ENCODE data around the gene TMEM108. TPM values are rescaled to one million over a fixed set of nuclear protein-coding genes. Genes with fewer than 3 reads are reported as not detected.

TMEM108 gene
- total RNA-seq, 2 experiments from 2014 or later: not detected

DNA sequence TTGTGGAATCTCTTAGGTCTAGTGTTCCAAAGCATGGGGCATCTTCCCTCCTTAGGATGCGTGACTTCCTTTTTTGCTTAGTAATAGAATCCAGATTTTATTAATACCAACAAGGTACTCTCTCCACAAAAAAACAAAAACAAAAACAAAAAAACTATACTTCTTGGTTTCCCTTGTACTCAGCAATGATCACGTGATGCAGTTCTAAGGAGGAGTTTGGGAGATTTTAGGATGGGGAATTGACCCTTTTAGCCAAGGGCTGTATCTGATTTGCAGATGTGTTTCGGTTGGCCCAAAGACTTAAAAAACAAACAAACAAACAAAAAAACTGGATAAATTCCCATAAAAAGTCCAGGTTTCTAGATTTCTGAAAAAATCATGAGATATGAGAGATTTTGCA lies 12.6 kb upstream of the TMEM108 start:
- intact Hi-C loops (cut with micrococcal nuclease; ENCODE audit: unreplicated experiment): no loop called here
- no peaks in the 10 kb centered on the region for H3K9me2 ChIP-seq (ENCODE audit: insufficient read depth, low read length)
- CTCF ChIA-PET (ENCODE audit: unreplicated experiment): no interaction called here

DNA sequence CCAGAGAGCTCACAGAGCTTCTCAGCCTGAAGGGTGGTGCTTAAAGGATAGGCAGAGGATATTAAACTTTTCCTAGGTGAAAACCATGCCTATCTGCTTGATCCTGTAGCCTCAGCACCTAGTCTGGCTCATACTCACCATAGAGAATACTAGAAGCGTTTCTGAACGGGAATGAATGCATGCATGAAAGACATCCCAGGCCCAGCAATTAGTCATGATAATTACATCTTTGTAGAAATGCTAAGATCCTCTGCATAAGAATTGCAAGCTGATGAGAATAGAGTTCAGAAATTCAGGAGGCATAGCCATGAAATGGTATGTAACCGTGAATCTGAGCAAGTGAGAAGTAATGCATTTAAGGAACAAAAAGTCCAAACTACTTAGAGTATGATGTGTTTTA lies 5.9 kb upstream of the TMEM108 start:
- no peaks in the 10 kb centered on the region for H4K20me1 ChIP-seq (ENCODE audit: insufficient read depth, low read length)
- intact Hi-C loops (cut with micrococcal nuclease; ENCODE audit: unreplicated experiment): no loop called here
- H3K4me3 ChIP-seq (ENCODE audit: low read depth, low read length, poor library complexity, severe bottlenecking): no peak overlapping the region
- H3K4me2 ChIP-seq (ENCODE audit: low read length): no peak overlapping the region
- ChIA-PET POLR2A (interaction anchor here (0.5 to 0.8 kb wide), 3 partner anchors 10 to 277 kb away, joined by 3 to 7 read pairs (median 5); no protein-coding TSS in a partner anchor), CTCF (ENCODE audit: unreplicated experiment) (no interaction called here)
- H3K4me1 ChIP-seq (ENCODE audit: insufficient read depth, low read length, poor library complexity, severe bottlenecking): no peaks in the 10 kb centered on the region
- no peak for DNase-seq (ENCODE audit: low spot score)
- H3K9me3 ChIP-seq (ENCODE audit: low read length): no peaks in the 10 kb centered on the region
- no TSS peak for BruUV-seq (replicated peaks)
- no peak overlapping the region for H3K27ac ChIP-seq (ENCODE audit: low read depth, low read length, poor library complexity, severe bottlenecking)
- H3K9me2 ChIP-seq (ENCODE audit: insufficient read depth, low read length): no peaks in the 10 kb centered on the region
- H3K36me3 ChIP-seq (ENCODE audit: insufficient read depth, low read length): no peaks in the 10 kb centered on the region
- H3K79me2 ChIP-seq (ENCODE audit: insufficient read depth, low read depth, low read length): no peaks in the 10 kb centered on the region
- no peak for TF ChIP-seq CTCF (conservative IDR thresholded peaks at IDR 0.05; ENCODE audit: low read length)
- no peak for TF ChIP-seq EZH2phosphoT487 (IDR thresholded peaks at IDR 0.05; ENCODE audit: borderline replicate concordance, low read depth, low read length)
- H2AFZ ChIP-seq (ENCODE audit: low read length): no peak overlapping the region

More for the DNA sequence above, 12.6 kb upstream of the TMEM108 start:
- POLR2A ChIA-PET: no interaction called here
- BruUV-seq (replicated peaks): no TSS peak
- no peak for TF ChIP-seq EZH2phosphoT487 (IDR thresholded peaks at IDR 0.05; ENCODE audit: borderline replicate concordance, low read depth, low read length)
- TF ChIP-seq CTCF (conservative IDR thresholded peaks at IDR 0.05; ENCODE audit: low read length): no peak
- H2AFZ ChIP-seq (ENCODE audit: low read length): no peak overlapping the region
- no peaks in the 10 kb centered on the region for H3K4me1 ChIP-seq (ENCODE audit: insufficient read depth, low read length, poor library complexity, severe bottlenecking)
- no peaks in the 10 kb centered on the region for H3K9me3 ChIP-seq (ENCODE audit: low read length)
- H3K36me3 ChIP-seq (ENCODE audit: insufficient read depth, low read length): no peaks in the 10 kb centered on the region
- DNase-seq (ENCODE audit: low spot score): no peak
- no peaks in the 10 kb centered on the region for H3K79me2 ChIP-seq (ENCODE audit: insufficient read depth, low read depth, low read length)
- H3K4me3 ChIP-seq (ENCODE audit: low read depth, low read length, poor library complexity, severe bottlenecking): no peak overlapping the region
- no peak overlapping the region for H3K4me2 ChIP-seq (ENCODE audit: low read length)
- no peak overlapping the region for H3K27ac ChIP-seq (ENCODE audit: low read depth, low read length, poor library complexity, severe bottlenecking)
- H4K20me1 ChIP-seq (ENCODE audit: insufficient read depth, low read length): no peaks in the 10 kb centered on the region

DNA sequence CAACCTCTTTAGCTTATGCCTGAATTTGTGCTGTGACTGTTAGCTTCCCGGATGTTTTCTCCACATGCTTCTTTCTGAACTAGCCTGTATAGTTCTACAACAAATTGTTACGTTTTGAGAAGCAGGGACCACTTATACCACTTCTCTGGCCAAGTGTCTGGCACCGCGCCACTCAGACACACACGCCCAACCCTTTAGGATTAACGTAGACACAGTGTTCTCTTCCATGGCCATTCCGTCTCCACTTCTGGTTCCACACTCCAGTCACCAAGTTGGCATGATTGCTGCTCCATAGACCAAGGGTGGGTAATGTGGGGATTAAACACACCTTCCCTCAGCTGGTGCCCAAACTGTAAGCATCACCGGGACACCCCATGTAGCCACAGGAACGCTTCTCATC lies 755 bp upstream of the TMEM108 start:
- H3K9me3 ChIP-seq (ENCODE audit: low read length): no peaks in the 10 kb centered on the region
- no peaks in the 10 kb centered on the region for H3K9me2 ChIP-seq (ENCODE audit: insufficient read depth, low read length)
- ChIA-PET CTCF (ENCODE audit: unreplicated experiment) (no interaction called here), POLR2A (no interaction called here)
- H2AFZ ChIP-seq (ENCODE audit: low read length): no peak overlapping the region
- H3K4me2 ChIP-seq (ENCODE audit: low read length): no peak overlapping the region
- no TSS peak for BruUV-seq (replicated peaks)
- no peaks in the 10 kb centered on the region for H3K36me3 ChIP-seq (ENCODE audit: insufficient read depth, low read length)
- no peak for DNase-seq (ENCODE audit: low spot score)
- intact Hi-C loops (cut with micrococcal nuclease; ENCODE audit: unreplicated experiment): no loop called here
- H4K20me1 ChIP-seq (ENCODE audit: insufficient read depth, low read length): no peaks in the 10 kb centered on the region
- H3K4me3 ChIP-seq (ENCODE audit: low read depth, low read length, poor library complexity, severe bottlenecking): no peak overlapping the region
- no peaks in the 10 kb centered on the region for H3K4me1 ChIP-seq (ENCODE audit: insufficient read depth, low read length, poor library complexity, severe bottlenecking)
- H3K79me2 ChIP-seq (ENCODE audit: insufficient read depth, low read depth, low read length): no peaks in the 10 kb centered on the region
- TF ChIP-seq EZH2phosphoT487 (IDR thresholded peaks at IDR 0.05; ENCODE audit: borderline replicate concordance, low read depth, low read length) (no peak), CTCF (conservative IDR thresholded peaks at IDR 0.05; ENCODE audit: low read length) (no peak)
- no peak overlapping the region for H3K27ac ChIP-seq (ENCODE audit: low read depth, low read length, poor library complexity, severe bottlenecking)
